ENCODE results near the gene CILP2.

The CILP2 gene

GRCh38 chr19:19537075-19538048, 703 bp upstream of the CILP2 start:
- H3K4me3 ChIP-seq (ENCODE audit: low read depth, low read length): no peak overlapping the region
- no peak for TF ChIP-seq CTCF (IDR thresholded peaks at IDR 0.05; ENCODE audit: low read depth, low read length)

- TF ChIP-seq CTCF (IDR thresholded peaks at IDR 0.05; ENCODE audit: low read depth, low read length): no peak
- no peak overlapping the region for H3K4me3 ChIP-seq (ENCODE audit: low read depth, low read length)
Observed at GRCh38 chr19:19538785-19539166, 711 bp downstream of the CILP2 start.

- no peak overlapping the region for H3K4me3 ChIP-seq (ENCODE audit: low read depth, low read length)
- no peak for TF ChIP-seq CTCF (IDR thresholded peaks at IDR 0.05; ENCODE audit: low read depth, low read length)
Observed at GRCh38 chr19:19539698-19540063, 1.6 kb downstream of the CILP2 start.

GRCh38 chr19:19540064-19540714, 2.1 kb downstream of the CILP2 start:
- TF ChIP-seq CTCF (IDR thresholded peaks at IDR 0.05; ENCODE audit: low read depth, low read length): no peak
- H3K4me3 ChIP-seq (ENCODE audit: low read depth, low read length): no peak overlapping the region

GRCh38 chr19:19540715-19541515, 2.9 kb downstream of the CILP2 start:
- H3K4me3 ChIP-seq (ENCODE audit: low read depth, low read length): no peak overlapping the region
- no peak for TF ChIP-seq CTCF (IDR thresholded peaks at IDR 0.05; ENCODE audit: low read depth, low read length)

GRCh38 chr19:19541616-19542015, 3.6 kb downstream of the CILP2 start:
- TF ChIP-seq CTCF (IDR thresholded peaks at IDR 0.05; ENCODE audit: low read depth, low read length): no peak
- no peak overlapping the region for H3K4me3 ChIP-seq (ENCODE audit: low read depth, low read length)
